ENCODE data around the gene DHCR24.

Gene DHCR24

GRCh38 chr1:54816130-54816529 lies 70.9 kb downstream of the DHCR24 start:
- H3K9me3 ChIP-seq (ENCODE audit: control insufficient read depth, insufficient read depth, low read length), result no peaks in the 10 kb centered on the region
- H3K27me3 ChIP-seq (ENCODE audit: control insufficient read depth, insufficient read depth, low read length), result no peaks in the 10 kb centered on the region
- H3K27ac ChIP-seq (ENCODE audit: low read length), result no peak overlapping the region
- H3K4me3 ChIP-seq (ENCODE audit: low read length), result no peak overlapping the region
- peaks cover 8% of the 10 kb centered on the region; the same call in 1 of the 2 replicates for H3K4me1 ChIP-seq (ENCODE audit: control insufficient read depth, insufficient read depth, low read length)
- no peaks in the 10 kb centered on the region for H3K36me3 ChIP-seq (ENCODE audit: control insufficient read depth, insufficient read depth, low read length)
- DNase-seq (ENCODE audit: low read depth, low spot score), result no peak
- no CpG with 5 or more reads among the region's 6 CpGs for WGBS (ENCODE audit: insufficient coverage, insufficient read length)

GRCh38 chr1:54815086-54815876 lies 71.7 kb downstream of the DHCR24 start:
- no CpG with 5 or more reads among the region's 7 CpGs for WGBS (ENCODE audit: insufficient coverage, insufficient read length)

DNA sequence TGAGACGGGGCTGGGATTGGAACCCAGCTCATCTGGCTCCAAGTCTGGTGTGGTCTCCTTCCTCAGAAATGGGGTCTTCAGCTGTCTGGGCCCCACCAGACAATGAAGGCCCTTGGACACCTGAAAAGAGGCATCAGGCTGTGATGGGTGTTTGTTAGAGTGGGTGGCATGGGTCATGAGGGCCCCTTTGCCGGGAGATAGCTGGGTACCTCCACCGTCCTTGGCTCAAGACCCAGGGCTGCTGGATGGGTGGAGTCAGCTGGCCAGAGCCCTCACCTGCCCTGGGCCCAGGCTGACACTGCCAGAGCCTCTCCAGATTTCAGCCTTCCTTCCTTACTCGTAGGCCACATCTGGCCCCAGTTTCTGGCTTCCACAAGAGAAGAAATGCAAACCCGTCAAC lies 72.4 kb downstream of the DHCR24 start:
- Histone ChIP-seq H3K9me3 (ENCODE audit: control insufficient read depth, insufficient read depth, low read length) (no peaks in the 10 kb centered on the region), H3K27ac (ENCODE audit: low read length) (no peak overlapping the region), H3K27me3 (ENCODE audit: control insufficient read depth, insufficient read depth, low read length) (no peaks in the 10 kb centered on the region), H3K36me3 (ENCODE audit: control insufficient read depth, insufficient read depth, low read length) (no peaks in the 10 kb centered on the region), H3K4me1 (ENCODE audit: control insufficient read depth, insufficient read depth, low read length) (peaks cover 8% of the 10 kb centered on the region; the same call in 1 of the 2 replicates), H3K4me3 (ENCODE audit: low read length) (no peak overlapping the region)
- no CpG with 5 or more reads among the region's 5 CpGs for WGBS (ENCODE audit: insufficient coverage, insufficient read length)
- DNase-seq (ENCODE audit: low read depth, low spot score), result no peak

More at GRCh38 chr1:54815086-54815876, 71.7 kb downstream of the DHCR24 start:
- Histone ChIP-seq H3K9me3 (ENCODE audit: control insufficient read depth, insufficient read depth, low read length) (no peaks in the 10 kb centered on the region), H3K27me3 (ENCODE audit: control insufficient read depth, insufficient read depth, low read length) (no peaks in the 10 kb centered on the region), H3K4me3 (ENCODE audit: low read length) (no peak overlapping the region), H3K27ac (ENCODE audit: low read length) (no peak overlapping the region), H3K36me3 (ENCODE audit: control insufficient read depth, insufficient read depth, low read length) (no peaks in the 10 kb centered on the region), H3K4me1 (ENCODE audit: control insufficient read depth, insufficient read depth, low read length) (peaks cover 8% of the 10 kb centered on the region; the same call in 1 of the 2 replicates)
- DNase-seq (ENCODE audit: low read depth, low spot score), result no peak

GRCh38 chr1:54814126-54814498 lies 72.9 kb downstream of the DHCR24 start:
- Histone ChIP-seq H3K27ac (ENCODE audit: low read length) (no peak overlapping the region), H3K9me3 (ENCODE audit: control insufficient read depth, insufficient read depth, low read length) (no peaks in the 10 kb centered on the region), H3K4me3 (ENCODE audit: low read length) (no peak overlapping the region), H3K4me1 (ENCODE audit: control insufficient read depth, insufficient read depth, low read length) (peaks cover 8% of the 10 kb centered on the region; the same call in 1 of the 2 replicates), H3K36me3 (ENCODE audit: control insufficient read depth, insufficient read depth, low read length) (no peaks in the 10 kb centered on the region), H3K27me3 (ENCODE audit: control insufficient read depth, insufficient read depth, low read length) (no peaks in the 10 kb centered on the region)
- no peak for DNase-seq (ENCODE audit: low read depth, low spot score)
- WGBS (ENCODE audit: insufficient coverage, insufficient read length), result no CpG with 5 or more reads among the region's 10 CpGs

GRCh38 chr1:54813485-54814125 lies 73.4 kb downstream of the DHCR24 start:
- H3K27me3 ChIP-seq (ENCODE audit: control insufficient read depth, insufficient read depth, low read length), result no peaks in the 10 kb centered on the region
- WGBS (ENCODE audit: insufficient coverage, insufficient read length), result no CpG with 5 or more reads among the region's 13 CpGs
- H3K36me3 ChIP-seq (ENCODE audit: control insufficient read depth, insufficient read depth, low read length), result no peaks in the 10 kb centered on the region
- peaks cover 8% of the 10 kb centered on the region; the same call in 1 of the 2 replicates for H3K4me1 ChIP-seq (ENCODE audit: control insufficient read depth, insufficient read depth, low read length)
- H3K27ac ChIP-seq (ENCODE audit: low read length), result no peak overlapping the region
- H3K9me3 ChIP-seq (ENCODE audit: control insufficient read depth, insufficient read depth, low read length), result no peaks in the 10 kb centered on the region
- no peak for DNase-seq (ENCODE audit: low read depth, low spot score)
- H3K4me3 ChIP-seq (ENCODE audit: low read length), result no peak overlapping the region

DNA sequence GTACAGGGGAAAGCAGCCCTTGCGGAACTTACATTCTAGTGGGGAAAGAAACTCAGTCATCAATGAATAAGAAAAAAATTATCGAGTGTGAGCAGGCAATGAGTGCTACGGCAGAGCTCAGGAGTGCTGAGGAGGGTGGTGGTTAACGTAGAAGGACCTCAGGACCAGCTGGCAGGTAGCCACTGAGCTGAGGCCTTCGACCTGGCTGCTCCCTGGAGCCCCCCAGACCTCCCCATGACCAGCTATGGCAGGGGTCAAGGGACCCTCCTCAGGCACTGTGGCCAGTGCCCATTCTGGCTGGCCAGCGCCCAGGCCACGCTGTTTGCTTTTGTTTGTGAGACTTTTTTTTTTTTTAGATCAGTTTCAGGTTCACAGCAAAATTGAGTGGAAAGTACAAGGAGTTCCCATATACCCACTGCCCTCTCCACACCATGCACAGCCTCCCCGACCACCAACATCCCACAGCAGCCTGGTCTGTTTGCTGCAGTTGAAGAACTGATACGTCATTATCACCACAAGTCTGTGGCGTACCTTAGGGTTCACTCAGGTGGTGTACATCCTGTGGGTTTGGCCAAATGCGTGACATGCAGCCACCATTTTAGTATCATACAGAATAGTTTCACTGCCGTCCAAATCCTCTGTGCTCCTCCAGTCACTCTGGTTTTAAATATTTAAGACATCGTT lies 74.1 kb downstream of the DHCR24 start:
- H3K27me3 ChIP-seq (ENCODE audit: control insufficient read depth, insufficient read depth, low read length), result no peaks in the 10 kb centered on the region
- DNase-seq (ENCODE audit: low read depth, low spot score), result no peak
- no peaks in the 10 kb centered on the region for H3K36me3 ChIP-seq (ENCODE audit: control insufficient read depth, insufficient read depth, low read length)
- no peak overlapping the region for H3K27ac ChIP-seq (ENCODE audit: low read length)
- no peaks in the 10 kb centered on the region for H3K9me3 ChIP-seq (ENCODE audit: control insufficient read depth, insufficient read depth, low read length)
- peaks cover 8% of the 10 kb centered on the region; the same call in 1 of the 2 replicates for H3K4me1 ChIP-seq (ENCODE audit: control insufficient read depth, insufficient read depth, low read length)
- no CpG with 5 or more reads among the region's 13 CpGs for WGBS (ENCODE audit: insufficient coverage, insufficient read length)
- no peak overlapping the region for H3K4me3 ChIP-seq (ENCODE audit: low read length)

GRCh38 chr1:54811739-54812655 lies 75.0 kb downstream of the DHCR24 start:
- Histone ChIP-seq H3K9me3 (ENCODE audit: control insufficient read depth, insufficient read depth, low read length) (no peaks in the 10 kb centered on the region), H3K27me3 (ENCODE audit: control insufficient read depth, insufficient read depth, low read length) (no peaks in the 10 kb centered on the region), H3K4me3 (ENCODE audit: low read length) (no peak overlapping the region), H3K36me3 (ENCODE audit: control insufficient read depth, insufficient read depth, low read length) (no peaks in the 10 kb centered on the region), H3K27ac (ENCODE audit: low read length) (no peak overlapping the region), H3K4me1 (ENCODE audit: control insufficient read depth, insufficient read depth, low read length) (peaks cover 8% of the 10 kb centered on the region; the same call in 1 of the 2 replicates)
- no peak for DNase-seq (ENCODE audit: low read depth, low spot score)
- no CpG with 5 or more reads among the region's 18 CpGs for WGBS (ENCODE audit: insufficient coverage, insufficient read length)

GRCh38 chr1:54811066-54811465 lies 75.9 kb downstream of the DHCR24 start:
- Histone ChIP-seq H3K27ac (ENCODE audit: low read length) (no peak overlapping the region), H3K4me3 (ENCODE audit: low read length) (no peak overlapping the region), H3K4me1 (ENCODE audit: control insufficient read depth, insufficient read depth, low read length) (peaks cover 8% of the 10 kb centered on the region; the same call in 1 of the 2 replicates), H3K9me3 (ENCODE audit: control insufficient read depth, insufficient read depth, low read length) (no peaks in the 10 kb centered on the region), H3K36me3 (ENCODE audit: control insufficient read depth, insufficient read depth, low read length) (no peaks in the 10 kb centered on the region), H3K27me3 (ENCODE audit: control insufficient read depth, insufficient read depth, low read length) (no peaks in the 10 kb centered on the region)
- DNase-seq (ENCODE audit: low read depth, low spot score), result no peak
- WGBS (ENCODE audit: insufficient coverage, insufficient read length), result no CpG with 5 or more reads among the region's 5 CpGs

GRCh38 chr1:54810153-54810942 lies 76.6 kb downstream of the DHCR24 start:
- H3K27ac ChIP-seq (ENCODE audit: low read length), result no peak overlapping the region
- DNase-seq (ENCODE audit: low read depth, low spot score), result no peak
- no peaks in the 10 kb centered on the region for H3K36me3 ChIP-seq (ENCODE audit: control insufficient read depth, insufficient read depth, low read length)
- no peaks in the 10 kb centered on the region for H3K9me3 ChIP-seq (ENCODE audit: control insufficient read depth, insufficient read depth, low read length)
- no peak overlapping the region for H3K4me3 ChIP-seq (ENCODE audit: low read length)
- no peaks in the 10 kb centered on the region for H3K27me3 ChIP-seq (ENCODE audit: control insufficient read depth, insufficient read depth, low read length)
- no CpG with 5 or more reads among the region's 13 CpGs for WGBS (ENCODE audit: insufficient coverage, insufficient read length)
- peaks cover 8% of the 10 kb centered on the region; the same call in 1 of the 2 replicates for H3K4me1 ChIP-seq (ENCODE audit: control insufficient read depth, insufficient read depth, low read length)
